ENCODE results near the gene SENP6.
A peak's percentile ranks its signal among the peaks of the same experiment; 100 is the strongest.
"Not testable (repeated sequence)": the region's sequence is repeated elsewhere in the genome, so short reads cannot be mapped to it uniquely, and the experiment has no call there.

SENP6 gene

DNA sequence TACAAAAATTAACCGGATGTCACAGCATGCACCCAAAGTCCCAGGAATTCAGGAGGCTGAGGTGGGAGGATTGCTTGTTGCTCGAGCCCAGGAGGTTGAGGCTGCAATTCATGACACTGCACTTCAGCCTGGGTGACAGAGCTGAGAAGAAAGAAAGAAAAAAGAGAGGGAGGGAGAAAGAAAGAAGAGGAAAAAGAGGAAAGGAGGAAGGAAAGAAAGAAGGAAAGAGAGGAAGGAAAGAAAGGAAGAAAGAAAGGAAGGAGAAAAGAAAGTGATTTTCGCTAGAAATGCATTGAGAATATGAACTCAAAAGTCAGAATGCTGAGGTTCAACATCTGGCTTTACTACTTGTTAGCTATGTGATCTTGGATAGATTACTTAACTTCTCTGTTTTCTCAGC is 6.6 kb downstream of the SENP6 start:
- no peak for DNase-seq (ENCODE audit: low read depth, low spot score)

DNA sequence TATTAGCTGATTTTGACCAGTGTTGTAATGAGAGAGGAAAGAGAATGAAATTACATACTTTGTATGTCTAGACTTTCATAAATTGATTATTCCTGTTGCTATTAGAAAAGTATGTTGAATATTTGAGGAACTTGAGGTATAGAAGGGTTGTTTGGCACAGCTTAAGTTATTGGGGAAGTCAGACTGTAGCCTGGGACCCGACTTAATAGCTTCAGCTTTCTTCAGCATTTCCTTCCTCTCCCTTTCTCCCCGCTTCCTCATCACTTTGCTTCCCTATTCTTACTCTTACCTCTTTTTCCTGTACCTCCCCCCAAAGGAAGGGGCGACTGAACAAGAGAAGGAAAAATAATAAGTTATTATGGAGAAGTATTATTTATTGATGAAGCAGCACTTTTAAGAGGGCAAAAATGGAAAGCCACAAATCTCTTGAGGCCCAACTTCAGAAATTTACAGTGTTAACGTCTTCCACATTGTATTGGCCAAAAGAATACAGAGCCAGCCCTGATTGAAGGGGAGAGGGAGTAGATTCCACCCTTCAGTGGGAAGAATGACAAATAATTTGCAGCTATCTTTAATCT is 7.4 kb downstream of the SENP6 start:
- no peak for DNase-seq (ENCODE audit: low read depth, low spot score)

DNA sequence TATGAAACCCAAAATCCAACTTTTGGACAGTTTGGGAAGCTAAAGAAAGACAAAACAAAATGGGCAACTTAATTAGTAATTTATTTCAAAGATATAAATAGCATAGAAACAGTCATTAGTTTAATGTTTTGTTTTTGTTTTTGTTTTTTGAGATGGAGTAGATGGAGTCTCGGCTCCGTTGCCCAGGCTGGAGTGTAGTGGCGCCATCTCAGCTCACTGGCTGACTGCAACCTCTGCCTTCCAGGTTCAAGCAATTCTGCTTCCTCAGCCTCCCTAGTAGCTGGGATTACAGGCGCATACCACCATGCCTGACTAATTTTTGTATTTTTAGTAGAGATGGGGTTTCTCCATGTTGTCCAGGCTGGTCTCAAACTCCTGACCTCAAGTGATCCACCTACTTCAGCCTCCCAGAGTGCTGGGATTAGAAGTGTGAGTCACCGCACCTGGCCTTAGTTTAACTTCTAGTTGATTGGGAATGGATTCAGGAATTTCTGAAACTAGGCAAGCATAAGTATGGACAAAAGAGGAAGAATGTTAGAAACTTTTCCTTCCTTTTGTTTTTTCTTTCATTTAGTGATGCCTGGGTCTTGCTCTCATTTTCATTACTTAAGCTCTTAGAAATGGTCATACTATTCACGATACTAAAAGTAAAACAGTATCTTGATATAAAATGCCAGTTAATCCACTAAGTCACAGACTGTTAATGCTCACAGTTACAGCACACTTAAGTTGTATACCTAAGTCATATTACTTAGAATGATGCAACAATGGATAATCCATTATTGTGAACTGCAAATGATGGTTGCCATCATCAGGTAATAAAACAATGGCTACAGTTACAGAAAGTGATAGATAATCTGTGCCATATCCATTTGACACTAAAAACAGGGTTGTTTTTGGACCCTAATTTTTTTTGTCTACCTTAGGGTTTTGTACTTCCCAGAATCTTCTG is 8.2 kb downstream of the SENP6 start:
- DNase-seq (ENCODE audit: low read depth, low spot score): peak; percentile 71

DNA sequence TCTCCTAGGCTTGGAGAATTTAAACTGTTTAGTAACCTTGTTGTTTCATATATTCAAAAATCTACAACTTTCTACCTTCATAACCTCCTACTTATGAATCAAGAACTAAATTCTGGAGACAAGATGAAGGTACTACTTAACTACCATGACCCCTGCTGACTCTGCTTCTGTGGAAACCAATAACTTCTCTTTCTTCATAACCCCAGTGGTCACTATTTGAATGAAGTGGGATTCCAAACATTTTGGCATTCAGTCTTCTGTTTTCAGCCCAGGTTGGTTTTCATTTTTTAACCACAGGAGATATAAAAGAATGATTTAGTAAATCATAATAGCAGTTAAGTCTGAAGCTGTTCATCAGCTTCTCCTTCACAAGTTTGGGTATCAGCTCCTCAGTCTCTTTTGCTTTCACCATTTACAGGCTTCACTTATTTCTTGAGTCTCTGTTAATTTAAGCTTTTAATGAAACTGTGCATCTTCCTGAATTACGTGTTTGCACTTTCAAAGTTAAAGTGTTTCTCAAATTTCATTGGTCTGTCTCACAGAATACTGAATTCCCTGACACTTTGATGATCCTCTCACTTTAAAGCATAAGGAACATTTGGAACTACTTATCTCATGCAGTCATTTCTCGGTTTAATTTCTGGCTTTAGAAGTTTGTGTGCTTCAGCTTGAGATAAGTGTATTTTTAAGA is 9.5 kb downstream of the SENP6 start:
- peak; percentile 16 for DNase-seq (ENCODE audit: low read depth, low spot score)

GRCh38 chr6:75611702-75612375 is 10.2 kb downstream of the SENP6 start:
- DNase-seq (ENCODE audit: low read depth, low spot score): no peak

- no peak for DNase-seq (ENCODE audit: low read depth, low spot score)
Measured at GRCh38 chr6:75612434-75612833, 10.8 kb downstream of the SENP6 start.

- DNase-seq (ENCODE audit: low read depth, low spot score): no peak
Measured at GRCh38 chr6:75613056-75613501, 11.4 kb downstream of the SENP6 start.

DNA sequence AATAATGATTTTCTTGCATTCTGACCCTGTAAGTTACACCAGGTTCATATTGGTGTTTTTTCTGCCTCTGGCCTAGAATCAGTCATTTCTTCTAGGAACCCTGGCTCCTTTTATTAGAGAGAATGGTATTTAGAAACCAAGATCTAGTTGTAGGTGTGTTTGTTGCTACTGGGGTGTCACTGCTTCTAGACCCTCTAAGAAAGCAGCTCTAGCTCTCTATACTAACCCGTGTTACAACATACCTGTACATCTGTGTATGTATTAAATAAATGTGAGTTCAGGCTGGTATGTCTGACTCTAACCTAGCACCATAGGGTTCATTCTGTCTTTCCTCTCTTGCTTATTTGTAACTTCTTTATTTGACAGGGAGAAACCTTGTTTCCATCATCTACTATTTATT is 16.8 kb downstream of the SENP6 start:
- no peak for DNase-seq (ENCODE audit: low read depth, low spot score)

- no peak for DNase-seq (ENCODE audit: low read depth, low spot score)
Measured at GRCh38 chr6:75619230-75619899, 17.7 kb downstream of the SENP6 start.

DNA sequence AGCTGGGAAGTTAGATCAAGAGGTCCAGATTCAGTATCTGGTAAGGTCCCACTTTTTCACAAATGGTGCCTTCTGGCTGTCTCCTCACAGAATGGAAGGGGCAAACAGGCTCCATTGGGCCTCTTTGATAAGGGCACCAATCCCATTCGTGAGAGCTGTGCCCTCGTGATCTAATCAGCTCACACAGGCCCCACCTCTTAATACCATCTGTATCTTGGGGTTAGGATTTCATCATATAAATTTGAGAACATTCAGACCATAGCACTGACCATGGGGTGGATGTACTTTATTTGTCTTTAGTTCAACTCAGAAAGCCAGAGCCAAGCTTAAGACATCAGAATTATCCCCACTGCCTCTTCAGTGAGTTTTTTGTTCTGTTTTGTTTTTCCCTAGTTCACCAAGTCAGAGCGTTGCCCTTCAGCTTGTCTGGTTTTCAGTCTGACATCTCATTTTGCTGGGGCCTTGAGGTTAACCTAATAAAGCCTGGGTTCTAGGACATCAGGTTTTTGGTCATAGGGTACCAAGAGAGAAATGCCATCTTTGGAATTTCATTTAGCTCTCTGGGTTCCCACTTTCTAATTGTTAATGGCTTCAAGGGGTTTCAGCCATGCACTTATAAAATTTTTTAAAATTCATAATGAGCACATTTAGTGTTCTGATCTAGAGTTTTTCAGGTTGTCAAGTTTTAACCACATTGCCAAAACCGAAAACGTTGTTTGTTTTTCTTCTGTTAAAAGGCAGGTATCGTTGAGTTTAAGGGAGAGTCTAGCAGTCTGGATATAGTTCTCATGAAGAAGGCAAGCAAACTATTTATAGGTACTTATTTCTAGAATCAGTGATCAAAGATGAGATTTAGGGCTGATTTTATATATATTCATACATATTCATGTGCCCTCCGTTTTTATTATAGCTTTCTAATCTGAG is 19.0 kb downstream of the SENP6 start:
- no peak for DNase-seq (ENCODE audit: low read depth, low spot score)

DNA sequence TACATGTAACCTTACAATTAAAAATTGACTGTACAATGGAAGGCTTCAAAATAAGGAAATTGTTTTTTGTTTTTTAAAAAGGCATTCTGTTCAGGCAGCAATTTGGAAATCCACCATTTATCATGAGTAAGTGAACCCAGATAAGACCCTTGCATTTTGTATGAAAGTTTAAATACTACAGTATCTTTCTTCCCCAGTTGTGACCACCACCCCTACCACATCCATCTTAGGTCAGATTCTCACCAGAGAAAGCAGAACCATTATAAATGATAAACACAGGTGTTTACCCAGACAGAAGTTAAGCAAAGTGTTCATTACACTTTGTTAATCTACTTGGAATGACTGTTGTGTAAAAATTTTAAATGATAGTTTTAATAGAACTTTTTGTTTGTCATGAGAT is 20.2 kb downstream of the SENP6 start:
- DNase-seq (ENCODE audit: low read depth, low spot score): no peak

- DNase-seq (ENCODE audit: low read depth, low spot score): no peak
Measured at GRCh38 chr6:75623491-75623890, 21.8 kb downstream of the SENP6 start.

- no peak for DNase-seq (ENCODE audit: low read depth, low spot score)
Measured at GRCh38 chr6:75624335-75624734, 22.7 kb downstream of the SENP6 start.

DNA sequence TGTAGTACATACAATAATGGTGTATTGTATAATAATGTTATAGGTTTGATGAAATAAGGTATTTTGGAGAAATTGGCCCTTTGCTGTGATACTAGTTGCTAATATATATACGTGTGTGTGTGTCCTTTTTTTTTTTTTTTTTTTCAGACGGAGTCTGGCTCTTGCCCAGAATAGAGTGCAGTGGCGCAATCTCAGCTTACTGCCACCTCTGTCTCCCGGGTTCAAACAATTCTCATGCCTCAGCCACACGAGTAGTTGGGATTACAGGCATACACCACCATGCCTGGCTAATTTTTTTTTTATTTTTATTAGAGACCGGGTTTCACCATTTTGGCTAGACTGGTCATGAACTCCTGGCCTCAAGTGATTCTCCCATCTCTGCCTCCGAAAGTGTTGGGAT is 23.3 kb downstream of the SENP6 start:
- no peak for DNase-seq (ENCODE audit: low read depth, low spot score)

- DNase-seq (ENCODE audit: low read depth, low spot score): no peak
Measured at GRCh38 chr6:75626561-75626960, 24.9 kb downstream of the SENP6 start.

GRCh38 chr6:75627708-75628107 is 26.0 kb downstream of the SENP6 start:
- not testable (repeated sequence) for DNase-seq (ENCODE audit: low read depth, low spot score)

DNA sequence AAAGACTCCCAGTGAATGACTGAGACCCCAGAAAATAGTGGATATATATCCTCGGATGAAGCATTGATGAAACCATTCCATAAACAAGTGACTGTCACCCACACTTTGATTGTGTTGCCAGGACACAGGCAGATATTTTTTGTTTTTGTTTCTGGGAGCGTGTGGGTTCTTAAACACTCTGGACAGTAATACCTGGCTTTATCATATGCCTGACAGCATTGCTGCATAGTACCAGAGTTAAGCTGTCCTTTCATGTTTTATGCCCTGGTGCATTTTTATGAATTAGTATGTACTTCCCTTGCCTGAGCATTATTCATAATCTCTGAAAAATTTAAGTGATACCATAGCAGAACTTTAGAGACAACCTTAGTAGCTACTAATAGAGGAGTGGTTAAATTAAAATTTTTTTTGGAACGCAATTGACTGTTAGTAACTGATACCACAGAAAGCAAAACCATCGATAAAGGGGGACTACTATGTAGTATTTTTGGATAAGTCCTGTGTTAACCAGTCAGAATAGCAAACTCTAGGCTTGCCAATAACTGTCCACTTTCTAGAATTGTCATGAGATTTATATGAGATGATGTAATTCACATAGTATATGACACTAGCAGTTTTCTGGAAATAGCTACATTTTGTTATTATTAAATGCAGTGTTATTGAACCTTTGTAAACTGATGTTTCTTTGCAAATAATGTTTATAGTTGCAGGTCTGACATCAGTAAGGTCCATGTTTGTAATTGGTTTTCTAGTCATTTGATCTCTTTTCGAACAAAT is 30.4 kb downstream of the SENP6 start:
- no peak for DNase-seq (ENCODE audit: low read depth, low spot score)

DNA sequence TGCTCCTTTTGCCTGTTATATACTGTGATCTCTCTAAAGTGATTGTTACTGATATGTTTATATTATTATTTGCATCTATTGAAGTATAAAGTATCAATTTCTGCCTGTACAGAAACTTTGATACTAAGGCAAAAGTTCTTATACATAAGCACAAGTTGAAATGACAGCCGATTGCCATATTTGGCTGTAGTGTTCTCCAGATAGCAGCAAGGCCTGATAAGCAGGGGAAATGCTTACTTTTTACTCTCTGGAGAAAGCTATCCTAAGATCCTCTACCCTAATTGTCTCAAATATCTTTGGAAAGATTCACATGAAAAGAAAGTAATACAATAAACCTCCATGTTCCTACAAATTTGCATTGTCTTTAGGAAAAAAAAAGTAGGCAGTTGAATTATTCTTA is 31.4 kb downstream of the SENP6 start:
- DNase-seq (ENCODE audit: low read depth, low spot score): no peak

- DNase-seq (ENCODE audit: low read depth, low spot score): no peak
Measured at GRCh38 chr6:75642311-75642710, 40.6 kb downstream of the SENP6 start.

DNA sequence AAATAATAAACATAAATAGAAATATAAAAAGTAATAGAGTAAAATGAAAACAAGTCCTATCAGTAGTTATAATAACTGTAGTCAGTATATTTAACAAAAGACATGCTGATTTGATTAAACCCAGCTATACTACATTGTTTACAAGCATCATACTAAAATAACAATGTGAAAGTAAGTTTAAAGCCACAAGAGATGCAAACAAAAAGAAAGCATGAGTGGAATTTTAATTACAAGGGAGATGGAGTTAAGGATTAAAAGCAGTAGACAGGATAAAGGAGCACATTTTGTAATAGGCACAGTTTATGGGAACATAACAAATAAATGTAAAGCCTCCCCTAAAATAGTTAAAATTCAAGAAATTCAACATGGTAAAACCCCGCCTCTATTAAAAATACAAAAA is 41.5 kb downstream of the SENP6 start:
- DNase-seq (ENCODE audit: low read depth, low spot score): peak; percentile 6

Measured in astrocyte of the hippocampus (primary cell).